GM21528 (cell line): ENCODE measurements around the gene CNTNAP5.
"Not testable (repeated sequence)": the region's sequence is repeated elsewhere in the genome, so short reads cannot be mapped to it uniquely, and the experiment has no call there.

Experiments used
- ATAC-seq: cut with Tn5 transposase; IDR thresholded peaks from one replicate; pipeline ENCODE4 v1.9.1; 2021; ENCODE audit warnings: mild to moderate bottlenecking, moderate library complexity; ENCODE audit not compliant: unreplicated experiment, low FRiP score

The CNTNAP5 gene

DNA sequence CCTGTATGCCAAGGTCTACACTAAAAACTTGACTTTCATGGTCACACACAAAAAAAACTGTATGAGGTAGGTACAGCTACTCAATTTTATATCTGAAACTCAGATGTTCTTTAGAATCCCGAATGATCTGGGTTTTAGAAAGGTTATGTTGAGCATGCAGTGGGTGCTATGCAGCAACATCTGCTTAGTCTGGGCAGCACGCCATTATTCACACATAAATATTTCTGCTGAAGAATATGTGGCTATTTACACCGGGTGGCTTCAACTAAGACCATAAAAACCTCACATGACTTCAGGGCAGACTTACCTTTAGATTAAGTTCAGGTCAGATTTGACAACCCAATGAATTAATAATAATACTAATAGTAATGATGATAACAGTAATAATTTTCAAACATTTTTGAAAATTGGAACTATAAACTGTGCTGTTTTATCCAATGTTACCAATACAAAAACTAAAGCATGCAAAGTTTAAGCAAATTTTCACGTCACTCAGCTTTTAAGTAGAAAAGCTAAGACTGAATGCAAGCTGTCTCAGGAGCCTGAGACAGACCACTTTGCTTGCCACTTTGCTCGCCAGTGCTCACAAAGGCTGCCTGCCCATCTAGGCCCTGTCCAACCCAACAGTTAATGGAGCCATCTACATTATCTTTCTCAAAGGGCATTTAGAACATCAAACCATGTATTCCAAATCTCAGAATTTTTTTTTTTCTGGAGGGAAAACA lies 292.0 kb downstream of the CNTNAP5 start:
- no peak for ATAC-seq

- ATAC-seq: no peak
Observed at GRCh38 chr2:124317628-124318027, 292.5 kb downstream of the CNTNAP5 start.

DNA sequence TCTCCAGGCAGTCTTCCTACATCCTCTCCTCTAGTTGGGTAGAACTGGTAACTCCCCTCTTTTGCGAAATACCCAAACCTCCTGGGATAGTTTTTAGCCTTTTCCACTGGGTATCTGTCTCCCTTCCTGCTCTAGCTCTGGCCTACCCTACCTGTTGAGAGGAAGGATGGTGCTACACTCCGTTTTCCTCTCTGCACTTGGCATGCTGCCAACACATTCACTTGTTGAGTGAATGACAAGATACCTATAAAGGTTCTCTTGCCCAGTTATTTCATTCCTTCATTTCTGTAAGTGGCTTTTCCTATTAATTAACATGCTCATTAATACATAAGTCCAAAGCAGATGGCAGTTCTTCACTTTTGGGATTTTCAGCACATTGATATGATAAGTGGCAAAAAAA lies 293.8 kb downstream of the CNTNAP5 start:
- no peak for ATAC-seq

GRCh38 chr2:124319577-124319976 lies 294.5 kb downstream of the CNTNAP5 start:
- no peak for ATAC-seq

GRCh38 chr2:124320051-124320688 lies 295.1 kb downstream of the CNTNAP5 start:
- no peak for ATAC-seq

- no peak for ATAC-seq
Observed at GRCh38 chr2:124323321-124323720, 298.2 kb downstream of the CNTNAP5 start.

GRCh38 chr2:124325667-124326440 lies 300.8 kb downstream of the CNTNAP5 start:
- ATAC-seq: no peak

DNA sequence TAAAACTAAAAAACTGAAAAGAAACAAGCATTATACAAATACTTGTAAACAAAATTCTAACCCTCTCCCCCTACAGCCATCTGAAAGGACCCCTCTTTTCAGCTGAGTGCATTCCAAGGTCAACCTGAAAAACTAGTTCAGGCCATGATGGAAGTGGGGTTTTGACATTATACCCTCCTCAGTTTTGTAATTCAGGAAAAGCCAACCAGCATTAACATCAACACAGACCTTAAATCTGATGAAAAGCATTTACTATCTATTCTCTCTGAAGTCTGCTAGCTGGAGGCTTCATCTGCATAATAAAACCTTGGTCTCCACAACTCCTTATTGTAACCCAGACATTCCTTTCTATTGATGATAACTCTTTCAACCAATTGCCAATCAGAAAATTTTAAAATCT lies 302.2 kb downstream of the CNTNAP5 start:
- ATAC-seq: no peak

DNA sequence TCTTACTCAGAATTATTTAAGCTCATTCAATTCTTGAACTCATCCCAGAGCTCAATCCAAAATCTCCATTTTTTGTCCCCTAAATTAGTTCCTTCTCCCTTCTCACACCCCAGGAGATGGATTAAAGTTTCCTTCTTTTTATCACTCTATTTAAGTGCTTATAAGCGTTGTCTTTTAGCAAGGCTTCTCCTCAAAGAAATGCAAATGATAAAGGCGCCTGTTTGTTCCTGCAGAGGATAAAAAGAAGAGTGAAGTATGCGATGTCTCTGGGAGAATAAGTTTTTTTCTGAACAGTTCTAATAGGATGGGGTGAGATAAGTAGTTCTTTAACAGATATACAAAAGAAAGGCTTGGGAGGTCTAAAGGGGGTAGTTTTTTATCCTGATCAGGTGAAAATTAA lies 303.3 kb downstream of the CNTNAP5 start:
- no peak for ATAC-seq

- ATAC-seq: no peak
Observed at GRCh38 chr2:124333784-124334183, 308.7 kb downstream of the CNTNAP5 start.

- no peak for ATAC-seq
Observed at GRCh38 chr2:124335058-124335457, 310.0 kb downstream of the CNTNAP5 start.

GRCh38 chr2:124339709-124340108 lies 314.6 kb downstream of the CNTNAP5 start:
- ATAC-seq: no peak

- ATAC-seq: no peak
Observed at GRCh38 chr2:124343827-124344498, 318.9 kb downstream of the CNTNAP5 start.

GRCh38 chr2:124347209-124347608 lies 322.1 kb downstream of the CNTNAP5 start:
- ATAC-seq: no peak

GRCh38 chr2:124353656-124354055 lies 328.6 kb downstream of the CNTNAP5 start:
- no peak for ATAC-seq

- no peak for ATAC-seq
Observed at GRCh38 chr2:124354466-124354865, 329.4 kb downstream of the CNTNAP5 start.

- ATAC-seq: not testable (repeated sequence)
Observed at GRCh38 chr2:124361966-124362365, 336.9 kb downstream of the CNTNAP5 start.

- no peak for ATAC-seq
Observed at GRCh38 chr2:124369181-124369580, 344.1 kb downstream of the CNTNAP5 start.

- ATAC-seq: no peak
Observed at GRCh38 chr2:124380221-124380749, 355.2 kb downstream of the CNTNAP5 start.

- no peak for ATAC-seq
Observed at GRCh38 chr2:124382067-124382618, 357.1 kb downstream of the CNTNAP5 start.
